H1 (cell line): ENCODE data around the gene UGT1A1. TPM values are rescaled to one million over a fixed set of nuclear protein-coding genes. Genes with fewer than 3 reads are reported as not detected.

Experiments used
- CTCF ChIA-PET: fragments of 300-600 bp; sonication (Branson Sonifier 250); formaldehyde crosslinking; loops from one replicate; lab custom pipeline; 2021; ENCODE audit not compliant: partially characterized antibody; lab: Charles Lee
- POLR2A ChIA-PET: fragments of 300-600 bp; sonication (Branson Sonifier 250); formaldehyde crosslinking; loops from one replicate; lab custom pipeline; 2021; ENCODE audit warnings: inconsistent platforms; ENCODE audit not compliant: partially characterized antibody; lab: Charles Lee
- DNase-seq, 2 experiments: peaks; one replicate each; pipeline versions ENCODE4 v3.0.0 to v3.0.0-alpha.2; 2010 to 2022; ENCODE audit warnings: low spot score in 2 of 2, low read depth in 1 of 2, mixed read lengths in 1 of 2
- FAIRE-seq: peaks from 2 replicates; lab custom pipeline; 2011; peaks lifted over from hg19 to GRCh38; lab: Jason Lieb, UNC
- H2AFZ ChIP-seq: 2 replicates; pipeline ENCODE4 v1.8.1; 2012; ENCODE audit warnings: low read length, inconsistent platforms
- H2AK5ac ChIP-seq: 2 replicates; pipeline ENCODE4 v1.6.1; 2013; ENCODE audit warnings: low read depth, low read length
- H2BK120ac ChIP-seq: replicated peaks from 2 replicates; pipeline ENCODE3; 2013; ENCODE audit warnings: low read depth, low read length, inconsistent platforms
- H2BK12ac ChIP-seq: 2 replicates; pipeline ENCODE4 v1.6.1; 2013; ENCODE audit warnings: low read depth, low read length
- H2BK15ac ChIP-seq: 2 replicates; pipeline ENCODE4 v1.6.1; 2013; ENCODE audit warnings: low read length
- H2BK20ac ChIP-seq: 2 replicates; pipeline ENCODE4 v1.6.1; 2013; ENCODE audit warnings: low read length
- H2BK5ac ChIP-seq: 2 replicates; pipeline ENCODE4 v1.6.1; 2013; ENCODE audit warnings: low read depth, low read length
- H3K14ac ChIP-seq: 2 replicates; pipeline ENCODE4 v1.6.1; 2013; ENCODE audit warnings: inconsistent platforms; ENCODE audit not compliant: insufficient read length
- H3K18ac ChIP-seq: 2 replicates; pipeline ENCODE4 v1.6.1; 2013; ENCODE audit warnings: low read length; ENCODE audit errors: extremely low read depth
- H3K23ac ChIP-seq: 2 replicates; pipeline ENCODE4 v1.6.1; 2013; ENCODE audit warnings: inconsistent platforms; ENCODE audit not compliant: insufficient read length
- H3K23me2 ChIP-seq: 2 replicates; pipeline ENCODE4 v1.6.1; 2013; ENCODE audit warnings: low read depth, low read length
- H3K27ac ChIP-seq: 2 replicates; pipeline ENCODE4 v1.6.1; 2011; ENCODE audit warnings: low read depth, low read length, inconsistent platforms
- H3K27me3 ChIP-seq, 4 experiments: replicated peaks in 1 of 4; 1 replicate in 1 of 4; 2 replicates in 3 of 4; pipeline versions ENCODE4 v1.6.1 to v1.8.1; 2011 to 2013; ENCODE audit warnings: low read length in 3 of 4, mild to moderate bottlenecking in 3 of 4, inconsistent platforms in 2 of 4, mixed read lengths in 2 of 4, moderate library complexity in 1 of 4; ENCODE audit not compliant: control insufficient read depth in 3 of 4, insufficient read depth in 3 of 4; ENCODE audit errors: extremely low read depth in 1 of 4
- H3K36me3 ChIP-seq, 4 experiments: 2 replicates each; pipeline versions ENCODE4 v1.6.1 to v1.8.1; 2011 to 2013; ENCODE audit warnings: mild to moderate bottlenecking in 4 of 4, low read length in 3 of 4, moderate library complexity in 2 of 4, control low read depth in 1 of 4, inconsistent platforms in 1 of 4; ENCODE audit not compliant: insufficient read depth in 4 of 4, control insufficient read depth in 2 of 4
- H3K4ac ChIP-seq: replicated peaks from 2 replicates; pipeline ENCODE3; 2013; ENCODE audit warnings: low read length, low read depth, mixed read lengths, inconsistent platforms; ENCODE audit not compliant: insufficient read length
- H3K4me1 ChIP-seq, 4 experiments: replicated peaks in 1 of 4; 1 replicate in 1 of 4; 2 replicates in 3 of 4; pipeline versions ENCODE4 v1.6.1 to v1.8.1; 2011 to 2013; ENCODE audit warnings: low read length in 3 of 4, inconsistent platforms in 2 of 4, mixed read lengths in 1 of 4; ENCODE audit not compliant: insufficient read depth in 4 of 4, control insufficient read depth in 3 of 4
- H3K4me2 ChIP-seq, 2 experiments: 2 replicates each; pipeline versions ENCODE4 v1.6.1 to v1.8.1; 2011 to 2013; ENCODE audit warnings: low read depth in 2 of 2, low read length in 2 of 2, control low read depth in 1 of 2, inconsistent platforms in 1 of 2, mild to moderate bottlenecking in 1 of 2; ENCODE audit not compliant: insufficient read depth in 1 of 2
- H3K4me3 ChIP-seq, 4 experiments: fragments of 200-600, 300-600 bp in 1 of 4; sonication (generic), shearing (Covaris generic), sonication (Bioruptor Twin) in 1 of 4; 2 replicates each; pipeline versions ENCODE4 v1.5.1 to v1.8.1; 2011 to 2016; ENCODE audit warnings: low read length in 4 of 4, low read depth in 3 of 4, control low read depth in 2 of 4, inconsistent platforms in 2 of 4, mild to moderate bottlenecking in 2 of 4, mixed read lengths in 1 of 4, moderate library complexity in 1 of 4; ENCODE audit not compliant: insufficient read depth in 2 of 4; ENCODE audit errors: extremely low read depth in 1 of 4
- H3K56ac ChIP-seq: replicated peaks from 2 replicates; pipeline ENCODE3; 2013; ENCODE audit warnings: low read depth, mild to moderate bottlenecking, mixed read lengths, low read length, inconsistent platforms; ENCODE audit not compliant: insufficient read length
- H3K79me1 ChIP-seq: 2 replicates; pipeline ENCODE4 v1.6.1; 2013; ENCODE audit warnings: low read depth, low read length, control low read depth
- H3K79me2 ChIP-seq, 2 experiments: 2 replicates each; pipeline versions ENCODE4 v1.6.1 to v1.8.1; 2012 to 2013; ENCODE audit warnings: low read length in 2 of 2, mild to moderate bottlenecking in 2 of 2, inconsistent platforms in 1 of 2; ENCODE audit not compliant: insufficient read depth in 2 of 2, control insufficient read depth in 1 of 2
- H3K9ac ChIP-seq, 4 experiments: replicated peaks in 1 of 4; 1 replicate in 1 of 4; 2 replicates in 3 of 4; pipeline versions ENCODE4 v1.6.1 to v1.8.1; 2011 to 2013; ENCODE audit warnings: low read depth in 3 of 4, low read length in 3 of 4, control low read depth in 2 of 4, mild to moderate bottlenecking in 2 of 4, moderate library complexity in 2 of 4, inconsistent platforms in 1 of 4; ENCODE audit errors: extremely low read depth in 1 of 4
- H3K9me3 ChIP-seq, 2 experiments: 2 replicates each; pipeline versions ENCODE4 v1.6.1 to v1.8.1; 2012 to 2013; ENCODE audit warnings: mild to moderate bottlenecking in 2 of 2, moderate library complexity in 2 of 2, control low read depth in 1 of 2, inconsistent platforms in 1 of 2, low read depth in 1 of 2, low read length in 1 of 2, mixed read lengths in 1 of 2; ENCODE audit not compliant: insufficient read depth in 2 of 2
- H4K20me1 ChIP-seq, 2 experiments: replicated peaks in 1 of 2; 2 replicates each; pipeline versions ENCODE3 to v1.8.1; 2011 to 2013; ENCODE audit warnings: inconsistent platforms in 2 of 2, low read length in 2 of 2, mild to moderate bottlenecking in 1 of 2; ENCODE audit not compliant: insufficient read depth in 2 of 2, control insufficient read depth in 1 of 2
- H4K5ac ChIP-seq: 2 replicates; pipeline ENCODE4 v1.6.1; 2013; ENCODE audit warnings: low read length, low read depth, mixed read lengths, inconsistent platforms; ENCODE audit not compliant: insufficient read length
- H4K8ac ChIP-seq: 2 replicates; pipeline ENCODE4 v1.8.0; 2013; ENCODE audit warnings: mild to moderate bottlenecking, moderate library complexity, low read length, inconsistent platforms; ENCODE audit not compliant: insufficient read depth; ENCODE audit errors: extremely low read depth
- H4K91ac ChIP-seq: replicated peaks from 2 replicates; pipeline ENCODE3; 2013; ENCODE audit warnings: low read length, mixed read lengths, inconsistent platforms; ENCODE audit not compliant: insufficient read length
- BRCA1 ChIP-seq: IDR thresholded peaks from 2 replicates; pipeline ENCODE4 v1.6.1; 2012; ENCODE audit warnings: low read depth, low read length, improper control_type of control experiment
- CHD2 ChIP-seq: IDR thresholded peaks from 2 replicates; pipeline ENCODE4 v1.6.1; 2012; ENCODE audit warnings: low read length, improper control_type of control experiment
- FOSL1 ChIP-seq: IDR thresholded peaks from 2 replicates; pipeline ENCODE4 v1.6.1; 2011; ENCODE audit warnings: mild to moderate bottlenecking, low read depth, low read length, moderate library complexity; ENCODE audit not compliant: insufficient read depth
- NANOG ChIP-seq: IDR thresholded peaks from 2 replicates; pipeline ENCODE4 v1.6.1; 2011; ENCODE audit warnings: low read length, low read depth, mild to moderate bottlenecking, inconsistent platforms; ENCODE audit not compliant: insufficient read depth, poor library complexity, severe bottlenecking
- YY1 ChIP-seq: IDR thresholded peaks from 2 replicates; pipeline ENCODE4 v1.6.1; 2011; ENCODE audit warnings: low read depth, mild to moderate bottlenecking, low read length
- WGBS, 2 experiments: shearing (Covaris generic) in 1 of 2; methylation state at CpG; one replicate each; pipeline versions ENCODE4 v1.1.6 to v1.1.7; 2013 to 2015; ENCODE audit warnings: low lambda C conversion rate in 2 of 2, mixed read lengths in 2 of 2, inconsistent platforms in 1 of 2, low coverage in 1 of 2, missing lambda C conversion rate in 1 of 2; ENCODE audit not compliant: insufficient replicate concordance in 2 of 2, insufficient coverage in 1 of 2, insufficient read length in 1 of 2; ENCODE audit errors: extremely low coverage in 1 of 2, missing lambda C conversion rate in 1 of 2; 5-methylcytosine and 5-hydroxymethylcytosine counted together
- polyA plus RNA-seq, 7 experiments: library from polyadenylated mRNA; depleted of rRNA in 3 of 7; stranded (reverse) in 5 of 7; unstranded in 2 of 7; fragments of >200 nt in 5 of 7; fragments of 200-250 nt in 2 of 7; gene quantifications; 1 replicate in 5 of 7; 2 replicates in 1 of 7; 4 replicates in 1 of 7; pipeline versions ENCODE4 v1.2.1 to v1.2.3, GENCODE V29; 2011 to 2013; ENCODE audit warnings: missing spikeins in 2 of 7, mixed read lengths in 2 of 7
- total RNA-seq: library from RNA; stranded (reverse); fragmentation: NEBNext Ultra II Directional; extraction: Animal tissue kit (Norgen Biotek cat#: 25700); gene quantifications from 2 replicates; pipeline ENCODE4 v1.2.1, GENCODE V29; 2021

UGT1A1 gene
- total and polyA plus RNA-seq, 2 of the 8 experiments (the other 6 are each of a cell fraction or from before 2014, with no cell fraction given) = not detected

DNA sequence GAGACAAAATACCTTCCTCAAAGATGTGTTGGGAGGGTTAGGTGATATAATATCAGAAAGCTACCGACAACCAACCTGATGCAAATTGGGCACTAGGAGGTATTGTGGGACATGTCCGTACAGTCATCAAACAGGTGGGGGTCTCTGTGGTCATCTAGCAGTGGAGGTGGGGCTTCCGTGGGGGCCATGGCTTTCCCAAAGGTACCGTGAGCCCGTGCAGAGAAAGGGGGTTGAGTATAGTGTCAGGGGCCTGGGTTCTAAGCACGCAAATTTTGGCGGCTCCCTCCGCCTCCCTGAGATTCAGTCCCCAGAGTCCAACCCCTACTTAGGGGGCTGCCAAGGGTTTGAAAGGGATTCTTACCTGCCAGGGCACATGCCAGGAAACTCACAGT lies 61.6 kb downstream of the UGT1A1 start:
- H2AFZ ChIP-seq = no peak overlapping the region
- no peak overlapping the region for H3K14ac ChIP-seq
- no peak overlapping the region for H2BK15ac ChIP-seq
- H3K79me2 ChIP-seq = no peaks in the 10 kb centered on the region
- ChIA-PET POLR2A (no interaction called here), CTCF (interaction anchor here (2.0 kb wide), 1 partner anchor 373 kb away, joined by 6 read pairs; no protein-coding TSS in a partner anchor)
- DNase-seq (no peak), FAIRE-seq (no peak)
- H3K4me2 ChIP-seq = no peak overlapping the region
- H2BK120ac ChIP-seq = no peak overlapping the region
- H3K4ac ChIP-seq = no peak overlapping the region
- H3K27ac ChIP-seq = no peak overlapping the region
- no peaks in the 10 kb centered on the region for H3K23me2 ChIP-seq
- no peaks in the 10 kb centered on the region for H3K79me1 ChIP-seq
- H4K91ac ChIP-seq = no peak overlapping the region
- no peak overlapping the region for H3K9ac ChIP-seq
- H2BK5ac ChIP-seq = no peak overlapping the region
- WGBS, 2 experiments = 95% methylated on average over 8 of the region's 8 CpGs; no CpG with 5 or more reads in 1 of the 2 experiments
- no peaks in the 10 kb centered on the region for H3K36me3 ChIP-seq
- H3K27me3 ChIP-seq = no peaks in the 10 kb centered on the region
- H4K5ac ChIP-seq = no peak overlapping the region
- H3K18ac ChIP-seq = no peak overlapping the region
- H3K4me1 ChIP-seq = no peaks in the 10 kb centered on the region
- H2BK20ac ChIP-seq = no peak overlapping the region
- H2AK5ac ChIP-seq = no peak overlapping the region
- H3K23ac ChIP-seq = no peak overlapping the region
- no peak overlapping the region for H4K8ac ChIP-seq
- no peak overlapping the region for H3K56ac ChIP-seq
- H2BK12ac ChIP-seq = no peak overlapping the region
- no peak overlapping the region for H3K4me3 ChIP-seq
- H3K9me3 ChIP-seq = no peaks in the 10 kb centered on the region
- no peak for TF ChIP-seq BRCA1
- no peak for TF ChIP-seq CHD2
- no peak for TF ChIP-seq FOSL1
- no peak for TF ChIP-seq YY1
- no peak for TF ChIP-seq NANOG
- H4K20me1 ChIP-seq = no peaks in the 10 kb centered on the region
